Activated naive CD4-positive, alpha-beta T cell treated with Interleukin-2 at 50 U/mL for 16 hours (primary cell): Measurements from ENCODE around the gene B3GAT3.
"Not testable (repeated sequence)": the region's sequence is repeated elsewhere in the genome, so short reads cannot be mapped to it uniquely, and the experiment has no call there.

Source experiments
- DNase-seq: peaks from one replicate; pipeline ENCODE4 v3.0.0-alpha.2; 2020

Gene B3GAT3

GRCh38 chr11:62575156-62575555 lies 46.6 kb downstream of the B3GAT3 start:
- no peak for DNase-seq

- DNase-seq, result no peak
Measured at GRCh38 chr11:62574363-62575071, 47.3 kb downstream of the B3GAT3 start.

- DNase-seq, result peak; percentile 98
Measured at GRCh38 chr11:62573592-62574362, 48.0 kb downstream of the B3GAT3 start, which contains the start of gene EEF1G. EEF1G (minus strand) TSS chr11:62573891; CDS start chr11:62573842, 49 bp downstream.

- peak; percentile 39 for DNase-seq
Measured at GRCh38 chr11:62573006-62573591, 48.7 kb downstream of the B3GAT3 start.

- DNase-seq, result no peak
Measured at GRCh38 chr11:62572431-62572830, 49.4 kb downstream of the B3GAT3 start.

GRCh38 chr11:62571493-62571892 lies 50.3 kb downstream of the B3GAT3 start:
- DNase-seq, result not testable (repeated sequence)

GRCh38 chr11:62570903-62571302 lies 50.9 kb downstream of the B3GAT3 start:
- not testable (repeated sequence) for DNase-seq

- DNase-seq, result no peak
Measured at GRCh38 chr11:62569611-62570010, 52.2 kb downstream of the B3GAT3 start.

- DNase-seq, result no peak
Measured at GRCh38 chr11:62567018-62567633, 54.7 kb downstream of the B3GAT3 start.

- no peak for DNase-seq
Measured at GRCh38 chr11:62566247-62566646, 55.5 kb downstream of the B3GAT3 start.
